ENCODE measurements around the gene PCDHB7.

DNA sequence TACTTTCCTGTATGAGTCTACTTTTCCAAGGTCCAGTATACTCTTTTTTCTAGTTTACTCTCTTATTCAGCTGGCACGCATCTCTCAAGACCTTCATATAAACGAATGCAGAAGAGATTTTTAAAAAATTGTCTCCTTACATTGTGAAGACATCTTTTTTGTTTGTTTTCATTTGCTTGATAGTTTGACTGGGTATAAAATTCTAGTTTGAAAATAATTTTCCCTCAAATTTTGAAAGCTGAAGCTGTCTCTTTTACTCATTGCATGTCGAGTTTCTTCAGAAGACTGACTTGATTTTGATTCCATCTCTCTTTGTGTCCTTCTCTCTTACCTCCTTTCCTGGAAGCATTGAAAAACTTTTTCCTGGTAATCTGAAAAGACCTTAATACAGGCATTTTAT, 23.9 kb downstream of the PCDHB7 start:
- TF ChIP-seq, protein P1, sequence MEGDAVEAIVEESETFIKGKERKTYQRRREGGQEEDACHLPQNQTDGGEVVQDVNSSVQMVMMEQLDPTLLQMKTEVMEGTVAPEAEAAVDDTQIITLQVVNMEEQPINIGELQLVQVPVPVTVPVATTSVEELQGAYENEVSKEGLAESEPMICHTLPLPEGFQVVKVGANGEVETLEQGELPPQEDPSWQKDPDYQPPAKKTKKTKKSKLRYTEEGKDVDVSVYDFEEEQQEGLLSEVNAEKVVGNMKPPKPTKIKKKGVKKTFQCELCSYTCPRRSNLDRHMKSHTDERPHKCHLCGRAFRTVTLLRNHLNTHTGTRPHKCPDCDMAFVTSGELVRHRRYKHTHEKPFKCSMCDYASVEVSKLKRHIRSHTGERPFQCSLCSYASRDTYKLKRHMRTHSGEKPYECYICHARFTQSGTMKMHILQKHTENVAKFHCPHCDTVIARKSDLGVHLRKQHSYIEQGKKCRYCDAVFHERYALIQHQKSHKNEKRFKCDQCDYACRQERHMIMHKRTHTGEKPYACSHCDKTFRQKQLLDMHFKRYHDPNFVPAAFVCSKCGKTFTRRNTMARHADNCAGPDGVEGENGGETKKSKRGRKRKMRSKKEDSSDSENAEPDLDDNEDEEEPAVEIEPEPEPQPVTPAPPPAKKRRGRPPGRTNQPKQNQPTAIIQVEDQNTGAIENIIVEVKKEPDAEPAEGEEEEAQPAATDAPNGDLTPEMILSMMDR (IDR thresholded peaks at IDR 0.05 in 2 of 3, conservative IDR thresholded peaks at IDR 0.05 in 1 of 3; ENCODE audit: borderline replicate concordance in 1 of 3, insufficient read depth in 1 of 3, low read depth in 2 of 3, low read length in 2 of 3) = no peak
- TF ChIP-seq SIN3A (IDR thresholded peaks at IDR 0.05; ENCODE audit: low read depth) (no peak), EZH2 (IDR thresholded peaks at IDR 0.05) (no peak), POLR2A (IDR thresholded peaks at IDR 0.05; ENCODE audit: borderline replicate concordance, extremely low read depth, insufficient read depth, insufficient read length) (no peak), POLR2AphosphoS5 (IDR thresholded peaks at IDR 0.05; ENCODE audit: low read depth, low read length) (no peak), EZH2phosphoT487 (IDR thresholded peaks at IDR 0.05; ENCODE audit: borderline replicate concordance) (no peak), SP1 (IDR thresholded peaks at IDR 0.05; ENCODE audit: low read depth) (no peak), TCF7L2 (IDR thresholded peaks at IDR 0.05; ENCODE audit: borderline replicate concordance, extremely low read depth, insufficient read depth, insufficient read length) (no peak)
- TF ChIP-seq, protein P2, sequence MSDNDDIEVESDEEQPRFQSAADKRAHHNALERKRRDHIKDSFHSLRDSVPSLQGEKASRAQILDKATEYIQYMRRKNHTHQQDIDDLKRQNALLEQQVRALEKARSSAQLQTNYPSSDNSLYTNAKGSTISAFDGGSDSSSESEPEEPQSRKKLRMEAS (IDR thresholded peaks at IDR 0.05) = no peak
